Astrocyte of the cerebellum (primary cell): Measurements from ENCODE around the gene TMEM131.

Experiments
- DNase-seq: peaks from one replicate; pipeline ENCODE4 v3.0.0-alpha.2; 2011; ENCODE audit warnings: low read depth
- H3K4me3 ChIP-seq: 2 replicates; pipeline ENCODE4 v1.5.1; 2011; ENCODE audit warnings: mild to moderate bottlenecking, low read depth, low read length, moderate library complexity
- CTCF ChIP-seq: IDR thresholded peaks from 2 replicates; pipeline ENCODE4 v1.5.1; 2012; ENCODE audit warnings: low read length, low read depth, moderate library complexity, mild to moderate bottlenecking; ENCODE audit errors: missing control alignments
- in situ Hi-C: cut with HindIII; loops from 2 replicates; pipeline ENCODE4 v1.10.0; 2017; ENCODE audit warnings: low sequenced_read_pairs

The TMEM131 gene

GRCh38 chr2:97769711-97770110 lies 226.0 kb downstream of the TMEM131 start:
- no peak overlapping the region for H3K4me3 ChIP-seq
- TF ChIP-seq CTCF, result no peak
- no peak for DNase-seq
- in situ Hi-C loops, result no loop called here

DNA sequence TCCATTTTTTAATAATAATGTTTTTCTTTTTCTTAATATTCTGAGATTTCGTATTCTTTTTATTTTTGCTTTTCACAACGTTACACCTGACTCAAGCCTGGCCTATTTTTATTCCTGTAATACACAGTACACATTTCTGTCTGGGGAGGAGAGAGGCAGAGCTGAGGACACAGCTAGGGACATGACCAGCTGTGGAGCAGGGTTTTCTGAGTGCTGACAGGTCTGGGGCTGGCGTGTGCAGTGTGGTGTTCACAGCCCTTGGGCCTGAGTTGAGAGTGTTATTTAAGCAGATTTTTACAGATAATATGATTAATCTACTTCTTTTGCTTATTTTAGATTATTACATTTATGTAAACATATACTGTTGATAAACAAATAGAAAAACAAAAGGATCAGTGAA lies 226.4 kb downstream of the TMEM131 start:
- TF ChIP-seq CTCF, result no peak
- DNase-seq, result no peak
- in situ Hi-C loops, result no loop called here
- no peak overlapping the region for H3K4me3 ChIP-seq

GRCh38 chr2:97766567-97766966 lies 229.2 kb downstream of the TMEM131 start:
- no peak overlapping the region for H3K4me3 ChIP-seq
- no peak for DNase-seq
- no peak for TF ChIP-seq CTCF
- in situ Hi-C loops, result no loop called here

DNA sequence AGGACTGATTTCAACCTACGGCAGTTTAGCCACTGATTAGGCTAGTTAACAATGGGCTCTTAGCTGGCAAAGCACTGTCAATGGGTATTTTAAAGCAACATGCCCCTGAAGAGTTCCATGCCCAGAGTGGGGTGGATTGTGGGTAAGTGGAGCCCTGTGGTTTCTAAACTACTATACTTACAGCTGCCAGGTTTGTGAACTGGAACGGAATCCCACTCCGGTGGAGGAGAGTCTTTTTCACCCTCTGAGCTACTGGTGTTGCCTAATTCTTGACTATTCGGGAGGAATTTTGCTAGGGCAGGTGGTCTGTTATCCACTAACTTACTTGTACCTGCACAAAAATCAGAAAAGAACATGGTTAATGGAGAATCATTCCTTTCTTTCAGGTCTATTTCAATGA lies 229.8 kb downstream of the TMEM131 start:
- DNase-seq, result no peak
- no peak for TF ChIP-seq CTCF

DNA sequence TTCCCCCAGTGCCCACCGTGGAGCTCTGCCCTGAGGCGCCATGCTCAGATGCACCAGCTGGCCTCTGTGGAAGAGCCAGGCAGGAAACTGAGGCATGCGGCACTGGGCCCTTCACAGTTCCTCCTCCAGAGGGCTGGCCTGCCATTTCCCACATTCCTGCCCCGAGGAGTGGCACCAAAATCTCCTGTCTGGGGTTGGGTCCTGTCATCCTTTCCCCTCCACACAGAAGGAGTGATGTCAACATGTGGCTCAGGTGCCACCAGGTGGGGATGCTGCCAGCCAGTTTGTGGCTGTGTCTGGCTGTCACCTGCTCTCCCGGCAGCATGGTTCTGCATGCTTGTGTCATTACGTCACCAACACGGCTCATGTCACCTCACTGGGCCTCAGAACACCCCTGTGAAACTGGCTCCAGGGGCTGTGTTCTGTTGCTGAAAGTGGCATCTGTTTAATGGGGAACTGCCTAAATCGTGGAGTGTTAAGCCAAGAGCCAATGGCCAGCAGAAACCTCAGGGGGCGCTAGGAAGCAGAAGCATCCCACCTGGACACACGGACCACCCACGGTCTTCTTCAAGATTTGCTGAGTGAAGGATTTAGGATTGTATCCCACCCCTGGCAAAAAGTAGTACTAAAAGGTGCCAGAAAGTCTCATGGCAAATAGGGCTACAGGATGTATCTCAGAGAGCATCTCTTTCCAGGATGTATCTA lies 231.0 kb downstream of the TMEM131 start:
- DNase-seq, result no peak
- in situ Hi-C loops, result no loop called here
- H3K4me3 ChIP-seq, result no peak overlapping the region
- TF ChIP-seq CTCF, result no peak

More for the DNA sequence above, 229.8 kb downstream of the TMEM131 start:
- in situ Hi-C loops, result no loop called here
- H3K4me3 ChIP-seq, result no peak overlapping the region

DNA sequence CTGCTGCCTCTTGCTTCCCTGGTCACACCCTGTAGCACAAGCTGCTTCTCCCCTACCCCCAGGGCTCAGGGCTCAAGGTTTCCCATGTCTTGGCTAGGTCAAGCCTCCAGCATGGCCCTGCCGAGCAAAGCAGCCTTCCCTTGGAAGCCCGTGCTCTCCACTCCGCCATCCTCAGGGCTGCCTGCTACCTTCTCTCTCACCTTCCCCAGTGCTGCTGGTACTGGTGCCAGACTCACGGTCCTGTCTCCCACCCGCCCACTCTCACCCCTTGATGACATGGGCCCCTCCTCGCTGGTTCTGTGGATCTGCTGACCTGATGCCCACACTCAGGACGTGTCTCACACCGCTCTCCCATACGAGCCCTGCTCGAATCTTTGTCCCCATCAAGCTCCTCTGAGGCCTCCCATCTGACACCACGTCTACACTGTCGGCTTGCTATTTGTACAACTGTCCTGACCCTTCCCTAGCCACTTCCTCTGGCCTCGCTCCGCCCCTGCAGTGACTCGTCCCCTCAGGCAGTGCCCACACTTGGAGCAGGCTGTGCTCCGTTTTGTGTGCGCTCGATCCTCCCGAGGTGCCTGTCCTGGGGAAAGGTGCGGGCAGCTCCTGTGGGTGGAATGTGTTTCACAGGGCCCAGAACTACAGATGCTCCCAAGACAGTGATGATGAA lies 232.4 kb downstream of the TMEM131 start:
- no peak for DNase-seq
- in situ Hi-C loops, result no loop called here
- no peak for TF ChIP-seq CTCF
- no peak overlapping the region for H3K4me3 ChIP-seq
